ENCODE measurements around the gene ANKRD34A.

ANKRD34A gene

DNA sequence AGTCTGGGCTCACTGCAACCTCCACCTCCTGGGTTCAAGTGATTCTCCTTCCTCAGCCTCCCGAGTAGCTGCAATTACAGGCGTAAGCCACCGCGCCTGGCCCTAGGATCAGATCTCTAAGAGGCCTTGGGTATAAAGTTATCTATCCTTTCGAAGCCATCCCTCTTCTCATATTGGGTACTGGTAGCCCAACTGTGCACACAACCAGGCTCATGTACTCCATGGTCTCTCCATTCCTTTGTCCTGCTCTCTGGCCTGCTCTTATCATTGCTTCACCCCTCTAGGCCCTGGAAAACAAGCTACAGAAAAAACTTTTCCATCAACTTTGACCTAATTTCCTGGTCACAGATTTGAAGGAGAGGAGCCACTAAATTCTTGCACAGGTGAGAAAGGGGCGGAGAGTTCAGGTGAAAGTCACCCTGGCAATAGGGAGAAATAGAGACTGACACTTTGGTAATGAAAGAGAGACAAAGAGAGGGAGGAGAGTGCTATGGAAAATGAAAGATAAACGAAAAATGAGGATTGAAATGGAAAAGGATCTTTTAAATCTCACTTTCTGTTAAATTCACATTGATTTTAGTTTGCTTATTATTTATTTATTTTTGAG lies 26.0 kb upstream of the ANKRD34A start:
- DNase-seq (ENCODE audit: low spot score) = no peak

DNA sequence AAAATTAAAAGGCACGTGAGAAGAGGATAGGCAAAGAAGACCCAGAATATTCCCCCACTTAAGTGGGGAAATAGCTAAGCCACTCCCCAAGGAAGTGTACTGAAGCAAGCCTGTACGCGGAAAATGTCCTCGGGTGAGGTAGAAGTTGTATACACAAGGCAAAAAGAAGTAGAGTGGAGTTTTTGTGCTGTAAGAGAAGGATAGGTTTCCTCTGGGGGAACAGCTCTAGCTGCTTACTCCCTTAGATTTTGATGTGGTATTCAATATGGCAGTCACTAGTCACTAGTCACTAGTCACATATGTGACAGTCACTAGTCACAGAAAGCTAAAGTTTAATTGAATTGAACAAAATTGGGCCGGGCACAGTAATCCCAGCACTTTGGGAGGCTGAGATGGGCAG lies 24.4 kb upstream of the ANKRD34A start:
- DNase-seq (ENCODE audit: low spot score) = no peak

DNA sequence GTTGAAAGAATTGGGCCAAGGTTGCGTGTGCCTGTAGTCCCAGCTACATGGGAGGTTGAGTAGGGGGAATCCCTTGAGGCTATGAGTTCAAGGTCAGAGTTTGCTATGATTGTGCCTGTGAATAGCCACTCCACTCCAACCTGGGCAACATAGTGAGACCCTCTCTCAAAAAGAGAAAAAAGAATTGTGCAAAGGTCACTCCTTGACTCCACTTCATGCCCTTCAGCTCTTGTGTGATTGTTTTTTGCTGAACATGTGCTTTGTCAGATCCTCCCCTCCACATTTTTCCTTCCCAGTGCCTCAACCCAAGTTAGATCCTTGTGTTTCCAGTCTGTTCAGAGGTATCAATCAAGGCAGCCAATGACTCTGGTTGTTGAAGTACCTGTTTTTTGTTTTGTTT lies 23.6 kb upstream of the ANKRD34A start:
- DNase-seq (ENCODE audit: low spot score) = no peak

DNA sequence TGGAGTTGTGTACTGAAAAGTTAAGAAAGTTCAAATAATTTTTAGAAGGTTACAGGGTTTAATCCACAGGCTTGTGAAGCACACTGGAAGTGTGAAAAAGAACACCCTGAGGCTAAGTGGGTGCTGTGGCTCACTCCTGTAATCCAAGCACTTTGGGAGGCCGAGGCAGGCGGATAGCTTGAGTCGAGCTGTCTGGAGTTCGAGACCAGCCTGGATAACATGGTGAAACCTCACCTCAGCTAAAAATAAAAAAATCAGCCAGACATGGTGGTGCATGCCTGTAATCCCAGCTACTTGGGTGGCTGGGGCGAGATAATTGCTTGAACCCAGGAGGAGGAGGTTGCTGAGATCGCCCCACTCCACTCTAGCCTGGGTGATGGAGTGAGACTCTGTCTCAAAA lies 22.2 kb upstream of the ANKRD34A start:
- no peak for DNase-seq (ENCODE audit: low spot score)

DNA sequence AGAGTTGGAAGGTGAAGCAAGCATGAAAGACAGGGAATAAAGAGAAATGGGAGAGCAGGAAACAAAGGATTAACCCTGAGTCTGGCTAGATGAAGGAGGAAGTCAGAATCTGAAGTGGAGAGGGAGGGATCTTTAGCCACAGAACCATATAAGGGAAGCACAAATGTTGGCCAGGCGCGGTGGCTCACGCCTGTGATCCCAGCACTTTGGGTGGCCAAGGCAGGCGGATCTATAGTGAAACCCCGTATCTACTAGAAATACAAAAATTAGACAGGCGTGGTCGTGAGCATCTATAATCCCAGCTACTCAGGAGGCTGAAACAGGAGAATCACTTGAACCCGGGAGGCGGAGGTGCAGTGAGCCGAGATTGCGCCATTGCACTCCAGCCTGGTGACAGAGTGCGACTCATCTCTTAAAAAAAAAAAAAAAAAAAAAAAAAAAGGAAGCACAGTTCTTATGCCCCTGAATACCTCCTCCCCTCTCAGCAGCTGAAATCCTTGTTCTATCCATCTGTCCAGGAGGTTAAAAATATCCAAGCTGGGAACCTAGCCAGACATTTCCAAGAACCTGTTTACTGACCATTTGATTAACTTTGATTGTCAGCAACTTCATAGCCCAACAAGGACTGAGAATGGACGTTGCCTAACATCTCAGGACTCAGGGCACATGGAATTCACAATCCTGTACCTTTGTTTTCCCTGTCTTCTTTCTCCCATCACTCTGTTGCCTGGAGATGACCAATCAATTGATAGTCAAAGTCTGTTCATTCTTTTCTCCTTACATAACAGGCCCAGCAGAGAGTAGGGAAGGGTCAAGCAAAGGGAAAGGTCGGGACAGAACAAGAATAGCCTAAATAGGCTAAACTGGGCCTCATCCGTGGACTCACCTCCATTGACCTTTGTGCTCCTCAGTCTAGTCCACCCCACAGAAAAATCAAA lies 21.4 kb upstream of the ANKRD34A start:
- no peak for DNase-seq (ENCODE audit: low spot score)

DNA sequence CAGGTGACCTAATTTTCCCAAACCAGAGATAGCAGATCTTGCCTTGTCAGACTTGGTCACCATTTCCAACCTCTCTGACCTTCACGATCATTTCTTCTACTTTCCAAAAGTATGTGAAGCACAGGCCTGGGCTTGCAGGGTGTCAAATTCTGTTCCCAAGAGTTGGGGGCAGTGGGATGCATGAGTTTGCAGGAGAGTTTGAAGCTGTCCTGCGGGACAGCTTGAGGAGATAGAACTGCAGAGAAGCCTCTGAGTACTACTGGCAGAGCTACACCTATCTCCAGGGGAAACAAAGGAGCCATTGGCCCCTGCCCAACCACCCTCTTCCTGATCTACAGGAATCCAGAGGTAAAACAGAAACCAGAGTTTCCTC lies 20.7 kb upstream of the ANKRD34A start:
- no peak for DNase-seq (ENCODE audit: low spot score)

DNA sequence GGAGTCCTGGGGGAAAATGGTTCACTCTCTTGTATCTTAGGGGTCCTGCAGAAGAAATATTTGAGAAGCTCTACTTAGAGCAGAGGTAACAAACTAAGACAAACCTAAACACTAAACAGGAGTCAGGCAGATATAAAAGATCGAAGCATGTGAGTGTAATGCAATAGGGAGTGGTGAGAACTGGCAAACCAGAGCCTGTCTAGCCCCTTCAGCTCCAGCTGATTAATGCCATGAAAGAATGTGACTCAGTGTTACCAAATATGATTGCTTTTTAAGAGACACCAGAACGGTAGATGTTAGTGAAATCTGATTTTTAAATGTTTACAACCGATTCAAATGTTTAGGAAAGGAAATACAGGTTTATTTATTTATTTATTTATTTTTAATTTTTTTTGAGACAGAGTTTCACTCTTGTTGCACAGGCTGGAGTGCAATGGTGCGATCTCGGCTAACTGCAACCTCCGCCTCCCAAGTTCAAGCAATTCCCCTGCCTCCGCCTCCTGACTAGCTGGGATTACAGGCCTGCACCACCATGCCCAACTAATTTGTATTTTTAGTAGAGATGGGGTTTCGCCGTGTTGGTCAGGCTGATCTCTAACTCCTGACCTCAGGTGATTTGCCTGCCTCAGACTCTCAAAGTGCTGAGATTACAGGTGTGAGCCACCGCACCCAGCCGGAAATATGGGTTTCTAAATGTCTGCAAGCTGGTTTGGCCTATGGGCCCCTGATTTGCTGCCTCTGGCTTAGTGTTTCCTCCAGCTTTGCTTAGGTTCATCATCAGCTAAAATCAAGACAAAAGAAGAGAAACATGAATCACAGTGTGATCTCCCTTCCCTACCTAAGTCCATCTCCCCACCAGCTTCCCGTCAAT lies 19.8 kb upstream of the ANKRD34A start:
- no peak for DNase-seq (ENCODE audit: low spot score)

DNA sequence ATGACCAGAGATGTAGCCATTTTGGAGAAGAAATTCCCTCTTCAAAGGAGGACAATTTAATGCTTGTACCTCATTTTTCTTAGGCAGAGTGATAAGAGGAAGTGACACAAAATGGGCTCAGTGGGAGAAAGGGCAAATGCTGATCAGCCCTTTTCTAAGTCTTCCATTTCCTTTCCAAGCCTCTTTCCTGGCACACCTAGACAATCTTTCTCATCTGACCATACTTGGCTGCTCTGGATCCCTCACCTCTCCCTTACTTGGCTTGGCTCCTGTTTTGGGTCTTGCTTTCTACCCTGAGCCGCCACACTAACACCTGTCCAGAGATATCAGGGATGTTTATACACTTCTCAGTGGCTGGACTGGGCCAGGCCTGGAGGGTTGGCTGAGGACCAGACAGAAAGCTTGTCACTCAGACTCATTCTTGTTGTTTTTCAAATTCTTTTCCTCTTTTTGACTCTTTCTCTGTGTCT lies 18.9 kb upstream of the ANKRD34A start:
- no peak for DNase-seq (ENCODE audit: low spot score)

DNA sequence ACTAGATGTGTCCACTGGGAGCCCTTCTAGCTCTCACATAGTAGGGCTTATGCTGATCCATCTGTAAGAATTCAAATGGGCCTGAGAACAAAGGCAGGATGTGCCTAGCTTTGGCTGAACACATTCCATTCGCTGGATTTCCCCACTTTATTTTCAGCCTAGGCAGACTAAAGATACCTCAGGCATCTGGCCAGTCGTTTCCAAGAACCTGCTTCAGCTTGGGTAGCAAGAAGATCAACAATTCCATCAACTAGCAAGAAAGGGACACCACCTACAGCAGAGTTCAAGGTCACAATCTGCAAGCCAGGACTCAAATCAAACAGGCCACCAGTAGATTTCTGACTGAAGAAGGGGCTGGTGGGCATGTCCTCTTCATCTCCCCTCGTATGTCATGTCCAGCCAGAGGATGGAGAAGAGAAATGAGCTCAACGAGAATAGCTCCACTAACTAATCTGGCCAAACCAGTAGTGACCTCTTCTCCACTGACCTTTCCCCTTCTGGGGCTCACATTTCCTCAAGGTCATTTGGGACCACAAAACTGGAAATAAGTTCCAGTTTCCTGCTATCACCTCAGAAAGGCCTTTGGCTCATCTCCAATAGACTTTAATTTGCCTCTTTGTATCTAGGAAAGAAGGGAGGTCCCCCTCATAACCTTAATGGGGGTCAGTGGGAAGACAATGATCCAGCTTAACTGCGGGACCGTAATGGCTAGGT lies 17.8 kb upstream of the ANKRD34A start:
- DNase-seq (ENCODE audit: low spot score) = no peak

DNA sequence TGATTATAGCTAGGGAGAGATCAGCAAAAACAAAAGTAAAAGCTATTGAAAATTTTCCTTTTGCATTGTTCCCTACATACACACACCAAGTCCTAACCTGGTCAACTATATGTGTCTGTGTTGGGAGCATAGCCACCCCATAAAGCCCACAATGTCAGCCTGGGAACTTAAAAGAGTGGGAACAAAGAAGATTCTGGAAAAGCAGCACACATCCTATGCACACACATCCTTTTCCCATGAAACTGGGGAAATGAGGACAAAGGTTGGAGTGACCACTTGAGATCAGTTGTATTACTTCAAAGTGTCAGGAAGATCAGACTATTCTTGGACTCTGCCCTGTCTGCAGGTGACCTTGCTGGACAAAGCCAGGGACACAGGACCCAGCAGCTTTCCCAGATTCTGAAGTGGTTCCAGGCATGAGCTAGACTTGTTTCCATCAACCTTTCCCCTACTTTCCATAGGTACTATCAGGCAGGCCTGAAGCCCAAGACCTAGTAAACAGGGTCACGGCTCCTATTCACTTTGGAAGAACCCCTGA lies 16.2 kb upstream of the ANKRD34A start:
- DNase-seq (ENCODE audit: low spot score) = no peak

DNA sequence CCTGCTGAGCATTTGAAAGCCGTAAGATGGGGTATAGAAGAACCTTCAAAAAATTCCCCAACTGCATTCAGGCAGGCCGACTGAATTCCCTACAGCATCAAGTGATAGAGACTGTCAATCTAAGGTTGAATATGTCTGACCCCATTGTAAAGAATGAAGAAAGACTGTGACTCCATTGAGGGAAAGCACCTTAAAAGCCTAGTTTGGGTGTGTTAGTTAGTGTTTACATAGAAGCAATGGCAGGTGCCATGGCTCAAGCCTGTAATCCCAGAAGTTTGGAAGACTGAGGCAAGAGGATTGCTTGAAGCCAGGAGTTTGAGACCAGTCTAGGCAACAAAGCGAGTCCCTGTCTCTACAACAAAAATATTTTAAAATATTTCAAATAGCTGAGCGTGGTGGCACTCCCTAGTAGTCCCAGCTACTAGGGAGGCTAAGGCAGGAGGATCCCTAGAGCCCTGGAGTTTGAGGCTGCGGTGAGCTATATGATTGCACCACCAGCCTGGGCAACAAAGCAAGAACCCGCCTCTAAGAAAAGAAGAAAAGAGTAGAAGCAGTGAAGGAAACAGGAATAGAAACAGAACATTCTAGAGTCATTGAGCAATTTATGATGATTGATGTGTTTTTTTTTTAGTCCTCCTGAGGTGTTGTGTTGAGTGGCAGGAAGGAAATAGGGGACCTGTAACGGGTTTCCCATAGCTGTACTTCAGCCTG lies 15.5 kb upstream of the ANKRD34A start:
- no peak for DNase-seq (ENCODE audit: low spot score)

DNA sequence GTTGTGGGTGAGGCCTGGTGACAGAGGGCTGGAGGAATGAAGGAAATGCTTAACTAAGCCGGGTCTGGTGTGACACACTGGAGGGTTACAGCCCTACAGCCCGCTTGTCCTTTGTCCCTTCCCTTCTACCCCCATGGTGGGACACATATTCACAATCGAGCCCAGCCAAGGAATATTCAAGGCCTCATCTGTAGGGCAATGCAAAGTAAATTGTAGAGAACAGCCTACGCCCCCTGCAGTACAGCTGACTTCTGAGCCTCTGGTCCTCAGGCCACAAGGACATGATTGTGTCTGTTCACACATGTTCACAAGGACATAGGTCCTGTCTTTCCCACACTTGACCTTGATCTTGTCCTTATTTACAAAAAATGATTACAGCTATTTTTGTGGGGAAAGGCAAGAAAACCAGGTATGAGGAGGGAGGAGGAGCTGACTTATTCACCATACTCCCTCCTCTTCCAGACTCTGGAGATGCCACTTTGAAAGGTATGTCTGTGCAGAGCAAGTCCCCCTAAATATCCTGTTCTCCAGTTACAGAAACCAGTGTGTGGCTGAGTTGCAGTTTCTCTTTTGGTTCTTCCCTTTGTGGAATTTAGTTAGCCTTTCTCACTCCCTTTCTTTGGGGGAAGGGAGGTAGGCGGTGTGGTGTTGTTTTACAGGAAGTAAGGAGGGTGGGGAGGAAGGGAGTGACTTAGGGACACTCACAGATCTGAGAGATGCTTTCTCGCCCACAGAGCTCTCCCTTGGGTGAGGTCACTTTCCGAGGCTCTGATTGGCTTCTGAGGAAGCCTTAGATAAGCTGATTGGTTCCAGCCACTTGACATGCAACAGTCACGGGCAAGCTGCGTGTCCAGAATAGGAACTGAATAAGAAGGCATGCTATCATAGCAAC lies 14.7 kb upstream of the ANKRD34A start:
- peak; percentile 87 for DNase-seq (ENCODE audit: low spot score)

DNA sequence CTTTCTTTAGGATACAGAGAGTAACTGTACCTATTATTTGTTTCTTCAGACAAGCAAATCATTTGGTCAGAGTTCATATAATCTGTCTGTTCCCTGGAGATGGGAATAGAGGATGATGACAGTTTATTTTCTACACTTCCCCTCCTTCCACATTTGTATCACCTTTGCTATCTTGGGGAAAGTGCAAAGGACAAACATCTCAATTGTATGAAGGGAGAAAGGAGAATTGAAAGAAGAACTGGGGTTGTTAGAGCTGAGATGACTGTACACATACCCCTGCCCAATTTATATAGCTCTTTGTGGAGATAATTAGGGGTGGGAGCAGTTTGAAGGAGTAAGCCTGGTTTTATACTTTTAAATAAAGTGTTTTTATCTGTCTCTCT lies 14.1 kb upstream of the ANKRD34A start:
- DNase-seq (ENCODE audit: low spot score) = no peak

DNA sequence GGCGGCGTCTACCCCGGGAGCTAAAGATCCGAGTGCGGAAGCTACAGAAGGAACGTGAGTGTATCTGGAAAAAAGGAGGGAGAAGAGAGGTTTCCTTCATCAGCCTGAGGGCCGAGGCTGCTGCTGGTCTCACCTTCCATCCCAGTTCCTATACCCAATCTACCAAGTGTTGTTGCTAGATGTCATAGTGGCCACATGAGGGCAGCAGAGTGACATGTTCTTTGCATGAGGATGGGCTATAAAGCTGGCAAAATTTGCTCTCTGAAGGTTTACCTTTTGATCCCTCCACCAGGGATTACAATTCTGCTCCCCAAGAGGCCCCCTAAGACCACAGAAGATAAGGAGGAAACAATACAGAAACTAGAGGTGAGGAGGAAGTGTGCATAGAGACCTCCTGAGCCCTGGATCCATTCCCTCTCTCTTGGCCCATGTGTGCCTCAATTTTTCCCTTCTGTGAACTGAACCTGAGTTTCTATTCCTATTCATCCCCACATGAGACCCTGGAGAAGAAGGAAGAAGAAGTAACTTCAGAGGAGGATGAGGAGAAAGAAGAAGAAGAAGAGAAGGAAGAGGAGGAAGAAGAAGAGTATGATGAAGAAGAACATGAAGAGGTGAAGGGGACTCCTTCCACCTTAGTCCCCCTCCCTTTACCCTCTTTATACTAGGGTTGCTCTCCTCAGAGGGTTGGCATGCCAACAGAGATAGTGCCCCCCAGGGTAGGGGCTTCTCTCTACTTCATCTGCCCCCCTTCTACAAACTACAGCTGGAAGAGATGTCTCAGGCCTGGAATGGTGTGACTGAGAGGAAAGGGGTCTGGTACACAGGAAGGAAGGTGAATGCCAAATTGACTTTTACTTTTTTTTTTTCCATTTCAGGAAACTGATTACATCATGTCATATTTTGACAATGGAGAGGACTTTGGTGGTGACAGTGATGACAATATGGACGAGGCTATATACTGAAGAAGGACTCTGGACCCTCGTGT lies 13.4 kb upstream of the ANKRD34A start:
- DNase-seq (ENCODE audit: low spot score) = peak; percentile 76

DNA sequence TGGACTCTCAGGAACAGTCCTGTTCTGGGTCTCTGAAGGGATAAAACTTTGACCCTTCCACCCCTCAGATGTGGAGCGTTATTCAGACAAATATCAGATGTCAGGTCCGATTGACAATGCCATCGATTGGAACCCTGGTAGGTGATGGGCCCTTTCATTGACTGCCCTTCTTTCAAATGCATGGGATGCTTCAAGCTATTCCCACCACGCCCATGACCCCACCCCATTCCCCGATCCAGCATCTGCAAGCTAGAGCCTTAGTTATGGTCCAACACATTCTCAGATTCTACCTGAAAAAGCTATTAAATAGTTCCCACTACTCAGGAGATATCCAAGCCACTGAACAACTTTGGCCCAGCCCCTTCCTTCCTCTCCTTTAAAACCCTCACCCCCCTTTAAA lies 12.6 kb upstream of the ANKRD34A start:
- no peak for DNase-seq (ENCODE audit: low spot score)

DNA sequence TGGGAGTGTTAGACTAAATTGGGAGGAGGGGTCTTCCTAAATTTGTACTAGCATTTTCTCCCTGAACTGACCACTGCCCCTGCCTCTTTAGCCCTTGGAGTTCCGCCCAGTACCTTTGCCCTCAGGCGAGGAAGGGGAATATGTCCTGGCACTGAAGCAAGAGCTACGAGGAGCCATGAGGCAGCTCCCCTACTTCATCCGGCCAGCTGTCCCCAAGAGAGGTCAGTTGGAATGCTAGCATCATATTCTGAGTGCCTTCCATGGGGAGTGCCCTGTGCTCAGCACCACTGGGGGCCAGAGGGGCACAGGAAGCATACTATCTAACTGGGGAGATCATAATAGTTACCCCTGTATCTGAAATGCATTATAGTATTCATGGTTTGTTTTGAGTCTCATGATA lies 10.8 kb upstream of the ANKRD34A start:
- DNase-seq (ENCODE audit: low spot score) = no peak

DNA sequence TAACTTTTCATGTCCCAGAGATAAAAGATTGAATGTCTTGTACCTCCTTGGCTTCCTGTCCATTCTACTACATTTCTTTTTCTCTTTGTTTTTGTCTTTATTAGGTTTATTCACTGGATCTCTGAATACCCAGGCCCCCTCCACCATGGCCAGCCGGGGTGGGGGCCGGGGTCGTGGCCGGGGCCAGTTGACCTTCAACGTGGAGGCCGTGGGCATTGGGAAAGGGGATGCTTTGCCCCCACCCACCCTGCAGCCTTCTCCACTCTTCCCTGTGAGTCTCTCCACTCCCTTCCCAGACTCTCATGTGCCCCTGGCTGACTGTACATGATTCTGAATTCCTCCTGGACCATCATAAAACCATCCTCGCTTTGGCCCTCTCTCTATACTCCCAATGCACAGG lies 10.3 kb upstream of the ANKRD34A start:
- no peak for DNase-seq (ENCODE audit: low spot score)

DNA sequence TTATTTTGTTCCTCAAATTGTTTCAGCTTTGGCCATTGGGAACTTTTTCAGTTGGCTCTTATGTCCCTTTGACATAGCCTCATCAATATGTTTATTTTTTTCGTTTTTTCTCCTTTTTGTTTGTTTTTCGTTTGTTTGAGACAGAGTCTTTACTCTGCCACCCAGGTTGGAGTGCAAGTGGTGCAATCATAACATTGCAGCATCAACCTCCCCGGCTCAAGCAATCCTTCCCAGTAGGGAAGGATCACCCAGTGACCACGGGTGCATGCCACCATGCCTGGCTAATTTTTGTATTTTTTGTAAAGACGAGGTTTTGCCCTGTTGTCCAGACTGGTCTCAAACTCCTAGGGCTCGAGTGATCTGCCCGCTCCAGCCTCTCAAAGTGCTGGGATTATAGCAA lies 8.2 kb upstream of the ANKRD34A start:
- DNase-seq (ENCODE audit: low spot score) = no peak

DNA sequence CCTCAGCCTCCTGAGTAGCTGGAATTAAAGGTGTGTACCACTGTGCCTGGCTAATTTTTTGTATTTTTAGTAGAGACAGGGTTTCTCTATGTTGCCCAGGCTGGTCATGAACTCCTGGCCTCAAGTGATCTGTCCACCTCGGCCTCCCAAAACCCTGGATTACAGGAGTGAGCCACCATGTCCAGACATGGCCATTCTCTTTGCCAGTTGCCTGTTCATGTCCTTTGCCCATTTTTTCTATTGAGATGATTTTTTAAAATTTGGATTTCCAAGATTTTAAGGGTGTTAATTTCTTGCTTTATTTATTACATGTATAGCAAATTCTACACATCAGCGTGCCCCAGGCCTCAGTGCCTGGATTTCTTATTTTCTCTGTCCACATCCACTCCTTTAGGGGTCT lies 2.9 kb upstream of the ANKRD34A start:
- no peak for DNase-seq (ENCODE audit: low spot score)
